GM23248 (cell line): ENCODE measurements around the gene PRSS56. TPM values are rescaled to one million over a fixed set of nuclear protein-coding genes. Genes with fewer than 3 reads are reported as not detected.

ENCODE experiments used
- DNase-seq: peaks from one replicate; pipeline ENCODE4 v3.0.0-alpha.2; 2015
- H2AFZ ChIP-seq: fragments of 200-600 bp; sonication (generic); 2 replicates; pipeline ENCODE4 v1.6.1; 2016; ENCODE audit warnings: antibody characterized with exemption
- H3F3A ChIP-seq: fragments of 200-600 bp; sonication (generic); 2 replicates; pipeline ENCODE4 v1.6.1; 2016; ENCODE audit warnings: mild to moderate bottlenecking, antibody characterized with exemption, mixed run types; ENCODE audit not compliant: insufficient read depth
- H3K27ac ChIP-seq: fragments of 200-600 bp; sonication (generic); 2 replicates; pipeline ENCODE4 v1.5.1; 2016; ENCODE audit warnings: mild to moderate bottlenecking
- H3K27me3 ChIP-seq: fragments of 200-600 bp; sonication (generic); replicated peaks from 2 replicates; pipeline ENCODE4 v1.6.1; 2016; ENCODE audit warnings: mild to moderate bottlenecking; ENCODE audit not compliant: insufficient read depth
- H3K36me3 ChIP-seq: fragments of 200-600 bp; sonication (generic); 2 replicates; pipeline ENCODE4 v1.6.1; 2016; ENCODE audit warnings: low read depth, mild to moderate bottlenecking
- H3K4me1 ChIP-seq: fragments of 200-600 bp; sonication (generic); 2 replicates; pipeline ENCODE4 v1.6.1; 2016; ENCODE audit warnings: mild to moderate bottlenecking; ENCODE audit not compliant: insufficient read depth
- H3K4me2 ChIP-seq: fragments of 200-600 bp; sonication (generic); one replicate; pipeline ENCODE4 v1.6.1; 2016; ENCODE audit warnings: mild to moderate bottlenecking; ENCODE audit not compliant: unreplicated experiment
- H3K4me3 ChIP-seq: fragments of 200-600 bp; sonication (generic); 2 replicates; pipeline ENCODE4 v1.5.1; 2016; ENCODE audit warnings: mild to moderate bottlenecking
- H3K79me2 ChIP-seq: fragments of 200-600 bp; sonication (generic); 2 replicates; pipeline ENCODE4 v1.6.1; 2016; ENCODE audit warnings: mild to moderate bottlenecking; ENCODE audit not compliant: insufficient read depth
- H3K9ac ChIP-seq: fragments of 200-600 bp; sonication (generic); 2 replicates; pipeline ENCODE4 v1.6.1; 2016; ENCODE audit warnings: mild to moderate bottlenecking
- H3K9me2 ChIP-seq: fragments of 200-600 bp; sonication (generic); 2 replicates; pipeline ENCODE4 v1.6.1; 2016; ENCODE audit warnings: mixed run types, mild to moderate bottlenecking, moderate library complexity; ENCODE audit not compliant: insufficient read depth
- H3K9me3 ChIP-seq: fragments of 200-600 bp; sonication (generic); one replicate; pipeline ENCODE4 v1.6.1; 2017; ENCODE audit warnings: low read depth
- H4K20me1 ChIP-seq: fragments of 200-600 bp; sonication (generic); 2 replicates; pipeline ENCODE4 v1.6.0; 2016; ENCODE audit not compliant: insufficient read depth
- EZH2 ChIP-seq: fragments of 200-600 bp; sonication (generic); IDR thresholded peaks from 2 replicates; pipeline ENCODE4 v1.6.1; 2018; ENCODE audit warnings: antibody characterized with exemption, mild to moderate bottlenecking; ENCODE audit not compliant: insufficient read depth, poor library complexity, severe bottlenecking
- EZH2phosphoT487 ChIP-seq: fragments of 200-600 bp; sonication (generic); IDR thresholded peaks from 2 replicates; pipeline ENCODE4 v1.6.1; 2018; ENCODE audit warnings: antibody characterized with exemption, moderate library complexity, mild to moderate bottlenecking, low read depth; ENCODE audit not compliant: insufficient read depth
- WGBS, 2 experiments: methylation state at CpG; one replicate each; pipeline ENCODE4 v1.1.6; 2015 to 2017; ENCODE audit warnings: low lambda C conversion rate in 2 of 2, low coverage in 1 of 2; ENCODE audit errors: missing lambda C conversion rate in 2 of 2; 5-methylcytosine and 5-hydroxymethylcytosine counted together
- in situ Hi-C: fragments of 300-500 bp; cut with MboI; formaldehyde crosslinking; loops from 2 replicates; pipeline ENCODE4 v1.15.0; 2020
- polyA plus RNA-seq: library from polyadenylated mRNA; unstranded; fragments of >200 nt; fragmentation: Nextera tagmentation; extraction: Ambion mirVana; gene quantifications from 2 replicates; pipeline ENCODE4 v1.2.1, GENCODE V29; 2016
- total RNA-seq: library from RNA; depleted of rRNA; stranded (reverse); fragments of >200 nt; shearing (Covaris generic); gene quantifications from 2 replicates; pipeline ENCODE4 v1.2.3, GENCODE V29; 2014

Gene PRSS56
- total and polyA plus RNA-seq, 2 experiments from 2014 or later = not detected

DNA sequence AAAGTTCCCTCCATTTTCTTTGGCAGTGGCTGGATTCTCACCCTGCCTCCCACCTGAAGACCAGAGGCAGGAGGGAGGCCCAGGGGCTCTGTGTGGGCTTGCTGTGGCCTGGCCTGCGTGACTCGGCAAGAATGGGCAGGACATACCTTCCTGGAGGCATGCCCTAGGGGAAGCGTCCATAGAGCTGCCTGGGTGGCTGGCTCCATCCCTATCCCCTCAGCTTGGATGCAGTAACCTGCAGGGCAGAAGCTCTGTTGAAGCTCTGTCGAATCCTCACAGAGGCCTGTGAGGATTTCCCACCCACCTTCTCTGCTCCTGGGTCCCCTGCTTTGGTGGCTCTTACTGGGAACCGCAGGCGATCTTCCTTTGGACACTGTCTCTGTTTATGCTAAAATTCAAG lies 1.3 kb upstream of the PRSS56 start:
- Histone ChIP-seq H3K4me3 (no peak overlapping the region), H2AFZ (no peak overlapping the region), H3K9me3 (no peaks in the 10 kb centered on the region), H3K79me2 (no peaks in the 10 kb centered on the region), H3K36me3 (no peaks in the 10 kb centered on the region), H3K27ac (no peak overlapping the region), H3K9ac (no peak overlapping the region), H3F3A (no peaks in the 10 kb centered on the region), H4K20me1 (no peaks in the 10 kb centered on the region), H3K4me1 (no peaks in the 10 kb centered on the region), H3K9me2 (no peaks in the 10 kb centered on the region), H3K27me3 (peaks cover 60% of the 10 kb centered on the region), H3K4me2 (no peak overlapping the region)
- no peak for DNase-seq
- TF ChIP-seq EZH2 (no peak), EZH2phosphoT487 (no peak)
- WGBS, 2 experiments = 38 to 42% methylated on average over 6 of the region's 6 CpGs
- in situ Hi-C loops = no loop called here

DNA sequence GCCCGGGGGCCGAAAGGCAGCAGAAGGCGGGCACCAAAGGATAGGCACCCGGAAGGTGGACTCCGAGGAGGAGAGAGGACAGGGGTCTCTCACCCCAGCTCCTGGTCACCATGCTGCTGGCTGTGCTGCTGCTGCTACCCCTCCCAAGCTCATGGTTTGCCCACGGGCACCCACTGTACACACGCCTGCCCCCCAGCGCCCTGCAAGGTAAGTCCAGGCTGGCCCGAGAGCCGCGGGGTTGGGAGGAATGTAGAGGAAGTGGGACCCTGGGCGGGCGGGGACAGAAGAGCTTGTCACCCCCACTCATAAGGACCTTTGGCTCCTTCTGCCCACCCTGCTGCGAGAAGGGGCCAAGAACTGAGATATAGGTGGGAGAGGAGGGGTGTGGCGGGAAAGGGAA lies 301 bp downstream of the PRSS56 start:
- WGBS, 2 experiments = 53 to 65% methylated on average over 15 of the region's 15 CpGs
- H3F3A ChIP-seq = no peaks in the 10 kb centered on the region
- H4K20me1 ChIP-seq = no peaks in the 10 kb centered on the region
- in situ Hi-C loops = no loop called here
- H3K9ac ChIP-seq = no peak overlapping the region
- H3K27me3 ChIP-seq = peaks cover 60% of the 10 kb centered on the region
- H3K27ac ChIP-seq = no peak overlapping the region
- no peaks in the 10 kb centered on the region for H3K4me1 ChIP-seq
- H3K79me2 ChIP-seq = no peaks in the 10 kb centered on the region
- no peaks in the 10 kb centered on the region for H3K9me2 ChIP-seq
- no peak overlapping the region for H3K4me3 ChIP-seq
- no peak for DNase-seq
- no peaks in the 10 kb centered on the region for H3K36me3 ChIP-seq
- no peak overlapping the region for H3K4me2 ChIP-seq
- no peak for TF ChIP-seq EZH2
- TF ChIP-seq EZH2phosphoT487 = no peak
- no peaks in the 10 kb centered on the region for H3K9me3 ChIP-seq
- H2AFZ ChIP-seq = no peak overlapping the region

DNA sequence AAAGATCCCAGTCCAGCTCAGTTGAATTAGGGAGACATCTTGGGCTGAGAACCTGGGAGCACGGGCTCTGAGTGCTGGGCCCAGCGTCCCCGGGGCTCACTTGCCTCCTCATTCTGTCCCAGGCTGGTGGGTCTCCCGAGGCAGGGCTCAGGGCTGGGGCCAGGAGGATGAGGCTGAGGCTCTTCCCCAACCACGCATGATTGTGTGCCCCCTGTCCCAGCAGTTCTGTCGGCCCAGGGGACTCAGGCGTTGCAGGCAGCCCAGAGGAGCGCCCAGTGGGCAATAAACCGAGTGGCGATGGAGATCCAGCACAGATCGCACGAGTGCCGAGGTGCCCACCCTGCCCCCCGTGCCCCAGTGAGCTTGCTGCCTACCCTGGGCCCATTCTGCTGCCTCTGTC lies 910 bp downstream of the PRSS56 start:
- in situ Hi-C loops = no loop called here
- H3K4me3 ChIP-seq = no peak overlapping the region

DNA sequence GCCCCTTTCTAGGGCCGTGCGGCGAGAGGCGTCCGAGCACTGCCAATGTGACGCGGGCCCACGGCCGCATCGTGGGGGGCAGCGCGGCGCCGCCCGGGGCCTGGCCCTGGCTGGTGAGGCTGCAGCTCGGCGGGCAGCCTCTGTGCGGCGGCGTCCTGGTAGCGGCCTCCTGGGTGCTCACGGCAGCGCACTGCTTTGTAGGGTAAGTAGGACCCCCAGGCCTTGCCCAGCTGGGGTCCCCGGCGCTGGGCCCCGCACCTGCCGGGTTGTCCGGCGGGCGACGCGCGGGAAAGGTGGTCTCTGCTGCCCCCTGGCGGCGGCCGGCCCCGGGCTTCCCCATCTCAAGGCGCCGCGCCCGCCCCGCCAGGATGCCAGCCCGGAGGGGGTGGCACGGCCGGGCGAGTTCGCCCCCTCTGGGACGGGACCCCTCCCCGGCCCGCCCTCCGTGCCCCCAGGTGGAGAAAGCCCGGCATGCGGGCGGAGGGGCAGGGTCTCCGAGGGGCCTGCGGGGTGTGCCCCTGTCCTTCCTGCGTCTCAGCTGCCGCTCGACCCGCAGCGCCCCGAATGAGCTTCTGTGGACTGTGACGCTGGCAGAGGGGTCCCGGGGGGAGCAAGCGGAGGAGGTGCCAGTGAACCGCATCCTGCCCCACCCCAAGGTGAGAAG lies 1.9 kb downstream of the PRSS56 start:
- Histone ChIP-seq H3K27me3 (peaks cover 58% of the 10 kb centered on the region), H4K20me1 (no peaks in the 10 kb centered on the region), H3K4me1 (no peaks in the 10 kb centered on the region), H3K4me2 (no peak overlapping the region), H3K79me2 (no peaks in the 10 kb centered on the region), H3K9ac (no peak overlapping the region), H3K9me3 (no peaks in the 10 kb centered on the region), H3K27ac (no peak overlapping the region), H3K9me2 (no peaks in the 10 kb centered on the region), H3K4me3 (no peak overlapping the region), H3K36me3 (no peaks in the 10 kb centered on the region), H3F3A (no peaks in the 10 kb centered on the region), H2AFZ (no peak overlapping the region)
- 6 to 11% methylated on average over 28 to 42 of the region's 66 CpGs for WGBS, 2 experiments
- DNase-seq = peak; percentile 56
- in situ Hi-C loops = no loop called here
- TF ChIP-seq EZH2phosphoT487 (no peak), EZH2 (no peak)

More for the DNA sequence above, 910 bp downstream of the PRSS56 start:
- Histone ChIP-seq H4K20me1 (no peaks in the 10 kb centered on the region), H3K79me2 (no peaks in the 10 kb centered on the region), H3K4me2 (no peak overlapping the region), H3K4me1 (no peaks in the 10 kb centered on the region), H3K9me2 (no peaks in the 10 kb centered on the region), H3K9ac (no peak overlapping the region), H2AFZ (no peak overlapping the region), H3F3A (no peaks in the 10 kb centered on the region), H3K27me3 (peaks cover 58% of the 10 kb centered on the region), H3K27ac (no peak overlapping the region), H3K9me3 (no peaks in the 10 kb centered on the region), H3K36me3 (no peaks in the 10 kb centered on the region)
- TF ChIP-seq EZH2 = no peak
- no peak for TF ChIP-seq EZH2phosphoT487
- WGBS, 2 experiments = 71 to 72% methylated on average over 14 of the region's 14 CpGs
- no peak for DNase-seq
